GM18505 (cell line): Measurements from ENCODE around the gene CTSH.

Experiments
- ATAC-seq: cut with Tn5 transposase; IDR thresholded peaks from one replicate; pipeline ENCODE4 v1.9.1; 2021; ENCODE audit not compliant: unreplicated experiment
- POLR2A ChIP-seq: IDR thresholded peaks from 4 replicates; pipeline ENCODE4 v1.6.1; 2011; ENCODE audit warnings: borderline replicate concordance; ENCODE audit not compliant: insufficient read depth, insufficient read length; ENCODE audit errors: extremely low read depth

The CTSH gene

GRCh38 chr15:78984041-78984440 is 39.2 kb upstream of the CTSH start:
- no peak for TF ChIP-seq POLR2A
- no peak for ATAC-seq

DNA sequence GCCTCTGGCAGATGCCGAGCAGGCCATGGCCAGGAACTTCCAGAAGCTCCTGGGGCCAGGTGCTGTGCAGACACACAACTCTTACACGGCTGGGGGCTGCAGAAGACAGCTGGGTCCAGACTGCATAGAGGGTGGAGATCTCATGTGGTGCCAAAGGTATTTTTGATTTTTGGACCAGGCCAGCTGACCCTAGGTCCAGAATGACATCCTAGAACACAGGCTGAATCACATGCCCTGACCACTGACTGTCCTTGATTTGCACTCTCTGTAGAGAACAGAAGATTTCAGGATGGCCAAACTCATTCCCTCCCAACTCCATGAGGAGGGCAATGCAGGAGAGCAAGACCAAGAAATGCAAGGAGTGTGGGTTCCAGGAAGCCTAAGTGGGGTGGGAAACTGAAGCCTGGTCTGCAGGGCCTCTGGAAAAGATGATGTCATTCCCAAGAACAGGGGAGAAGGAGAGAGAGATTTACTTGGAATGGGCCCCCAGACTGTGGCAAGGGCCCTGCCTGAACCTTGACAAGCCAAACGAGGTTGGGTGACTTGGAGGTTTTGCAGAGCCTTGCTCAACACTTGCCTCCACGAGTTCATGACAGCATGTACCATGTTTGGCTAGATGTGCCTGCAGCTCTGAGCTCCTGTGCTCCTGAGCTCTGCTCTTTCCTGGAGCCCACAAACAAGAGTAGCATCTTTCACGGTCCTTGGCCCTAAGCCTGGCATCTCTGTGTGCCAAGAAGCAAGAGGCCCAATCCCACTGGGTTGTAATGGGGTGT is 38.5 kb upstream of the CTSH start:
- no peak for ATAC-seq
- no peak for TF ChIP-seq POLR2A

DNA sequence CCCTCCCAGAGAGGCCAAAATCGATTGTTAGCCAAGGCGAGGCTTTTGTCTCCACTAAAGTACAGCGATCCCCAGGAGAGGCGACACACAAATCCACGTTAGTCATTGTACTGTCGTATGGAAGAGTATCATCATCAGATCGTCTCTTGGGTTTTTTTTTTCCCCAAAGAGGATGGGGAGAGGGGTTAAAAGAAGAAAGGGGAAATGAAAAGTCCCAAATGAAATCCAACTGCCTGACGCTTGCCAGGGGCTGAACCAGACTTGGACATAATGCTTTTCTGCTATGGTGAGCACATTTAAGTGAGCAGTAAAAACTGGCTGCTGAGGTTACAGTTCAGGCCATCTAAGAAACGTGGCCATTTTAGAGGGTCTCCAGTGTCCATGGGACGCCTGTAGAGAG is 37.9 kb upstream of the CTSH start:
- ATAC-seq = no peak
- no peak for TF ChIP-seq POLR2A

GRCh38 chr15:78981532-78982313 is 36.9 kb upstream of the CTSH start:
- no peak for ATAC-seq
- no peak for TF ChIP-seq POLR2A

DNA sequence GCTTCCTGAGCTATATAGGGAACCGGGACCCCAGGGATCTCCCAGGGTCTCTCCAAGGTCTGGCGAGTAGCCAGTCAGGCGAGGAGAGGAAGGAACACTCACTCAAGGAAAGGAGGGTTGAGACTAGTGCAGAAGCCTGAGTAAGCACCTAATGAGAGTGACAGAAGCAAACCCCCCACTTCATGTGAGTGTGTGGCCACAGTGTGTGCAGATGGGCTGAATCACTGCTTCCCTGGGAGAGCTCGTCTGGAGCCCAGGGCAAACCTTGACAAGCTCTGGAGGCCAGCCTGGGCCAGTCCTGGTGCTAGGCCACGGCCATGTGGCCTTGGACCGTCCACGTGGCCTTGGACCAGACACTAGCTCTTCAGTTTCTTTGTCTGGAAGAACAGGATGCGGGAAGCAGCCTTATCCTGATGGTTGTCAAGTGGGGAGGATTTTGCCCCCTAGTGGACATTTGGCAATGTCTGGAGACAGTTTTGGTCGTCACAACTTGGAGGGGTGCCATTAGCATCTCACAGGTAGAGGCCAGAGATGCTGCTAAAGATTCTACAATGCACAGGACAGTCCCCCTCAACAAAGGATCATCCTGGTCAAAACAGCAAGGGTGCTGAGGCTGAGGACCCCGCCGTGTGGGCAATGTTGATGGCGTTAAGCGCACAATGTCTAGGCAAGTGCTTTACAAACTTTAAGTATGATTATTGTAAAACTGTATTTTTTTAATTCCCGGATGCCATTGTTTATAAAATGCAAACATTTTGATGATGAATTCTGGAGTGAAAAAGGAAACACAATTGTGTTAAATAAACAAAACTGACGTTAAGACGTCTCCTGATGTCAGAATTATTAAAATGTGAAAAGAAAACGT is 34.8 kb upstream of the CTSH start:
- ATAC-seq = no peak
- no peak for TF ChIP-seq POLR2A

DNA sequence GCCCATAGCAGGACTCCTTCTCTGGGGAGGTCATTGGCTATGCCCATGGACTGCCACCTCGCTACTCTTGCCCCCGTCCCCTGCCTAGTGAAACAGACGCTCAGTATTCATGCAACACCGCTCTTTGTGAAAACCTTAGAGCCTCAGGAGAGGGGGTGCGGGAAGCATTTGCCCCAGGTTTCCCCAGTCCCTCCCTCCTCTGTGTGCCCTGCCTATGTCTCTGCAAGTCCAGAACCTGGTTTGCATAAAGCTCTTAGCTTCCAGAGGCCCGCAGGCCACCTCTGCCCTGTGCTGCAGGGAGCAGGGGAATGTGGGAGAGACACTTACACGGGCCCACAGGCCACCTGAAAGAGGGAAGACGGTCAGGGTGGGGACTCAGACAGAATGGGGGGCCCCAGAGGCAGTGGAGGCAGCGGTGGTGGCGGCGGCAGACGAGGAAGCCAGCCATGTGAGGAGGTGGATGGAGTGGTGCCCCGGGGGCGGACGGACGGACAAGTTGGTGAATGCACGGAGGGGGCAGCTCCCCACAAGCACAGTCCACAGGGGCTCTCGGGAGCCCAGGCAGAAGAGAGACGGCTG is 33.8 kb upstream of the CTSH start:
- ATAC-seq = no peak
- peak; percentile 46 for TF ChIP-seq POLR2A

DNA sequence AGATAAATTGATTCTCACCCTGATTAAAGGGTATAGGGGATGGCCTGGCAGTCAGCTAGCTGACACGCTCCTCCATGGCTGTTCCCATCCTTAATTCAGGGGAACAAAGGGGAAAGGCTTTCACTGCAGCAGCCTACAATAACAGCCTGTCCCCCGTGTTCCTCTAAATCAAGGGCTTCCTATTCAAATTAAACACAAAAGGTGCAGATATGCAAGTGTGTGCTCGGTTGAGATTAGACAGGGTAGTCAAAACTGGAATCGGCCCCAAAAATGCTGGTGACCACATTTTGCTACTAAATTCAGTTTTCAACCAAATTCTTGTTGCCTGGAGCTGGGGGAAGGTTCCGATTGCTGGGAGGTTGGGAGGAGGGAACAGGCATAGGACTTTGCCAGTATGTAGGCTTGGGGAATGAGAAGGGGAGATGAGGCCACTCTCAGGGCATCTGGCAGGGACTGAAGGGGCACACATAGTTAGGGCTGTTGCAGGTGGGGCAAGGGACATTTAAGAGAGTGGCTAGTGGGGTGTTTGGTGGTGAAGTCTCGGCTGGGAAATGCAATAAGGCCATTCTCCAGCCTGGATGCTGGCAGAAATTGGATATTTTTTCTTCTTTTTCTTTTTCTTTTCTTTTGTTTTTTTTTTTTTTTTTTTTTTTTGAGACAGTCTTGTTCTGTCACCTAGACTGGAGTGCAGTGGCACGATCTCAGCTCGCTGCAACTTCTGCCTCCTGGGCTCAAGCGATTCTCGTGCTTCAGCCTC is 32.9 kb upstream of the CTSH start:
- peak; percentile 10 for ATAC-seq
- TF ChIP-seq POLR2A = no peak

GRCh38 chr15:78977091-78977571 is 32.3 kb upstream of the CTSH start:
- no peak for TF ChIP-seq POLR2A
- peak; percentile 52 for ATAC-seq

GRCh38 chr15:78976691-78977090 is 31.8 kb upstream of the CTSH start:
- ATAC-seq = no peak
- peak; percentile 34 for TF ChIP-seq POLR2A

DNA sequence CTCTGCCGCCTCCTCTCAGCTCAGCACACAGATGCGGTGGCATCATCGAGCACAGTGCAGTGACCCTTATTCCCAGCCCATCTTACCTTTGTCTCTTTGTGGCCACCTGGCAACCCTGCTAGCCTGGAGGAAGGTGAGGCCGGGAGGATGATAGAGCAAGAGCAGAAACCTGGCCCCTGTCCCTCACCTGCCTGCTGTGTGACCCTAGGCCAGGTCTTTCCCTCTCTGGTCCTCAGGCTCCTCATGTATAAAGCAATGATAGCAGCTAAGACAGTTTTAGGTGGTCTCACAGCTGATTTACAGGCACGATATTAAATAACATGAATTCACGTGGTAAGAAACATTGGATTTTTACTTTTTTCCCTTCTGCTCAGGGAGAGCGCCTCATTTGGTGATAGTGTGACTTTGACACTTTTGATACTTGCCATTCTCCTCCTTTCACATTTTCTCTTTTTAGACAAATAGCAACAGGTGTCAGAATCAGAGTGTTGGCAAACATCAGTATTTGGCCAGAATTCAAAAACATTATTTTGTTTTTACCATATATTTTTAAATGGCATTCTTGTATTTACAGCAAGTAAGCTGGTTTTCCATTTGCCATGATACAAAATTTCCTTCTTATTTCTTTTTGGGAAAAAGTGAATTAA is 29.5 kb upstream of the CTSH start:
- no peak for TF ChIP-seq POLR2A

DNA sequence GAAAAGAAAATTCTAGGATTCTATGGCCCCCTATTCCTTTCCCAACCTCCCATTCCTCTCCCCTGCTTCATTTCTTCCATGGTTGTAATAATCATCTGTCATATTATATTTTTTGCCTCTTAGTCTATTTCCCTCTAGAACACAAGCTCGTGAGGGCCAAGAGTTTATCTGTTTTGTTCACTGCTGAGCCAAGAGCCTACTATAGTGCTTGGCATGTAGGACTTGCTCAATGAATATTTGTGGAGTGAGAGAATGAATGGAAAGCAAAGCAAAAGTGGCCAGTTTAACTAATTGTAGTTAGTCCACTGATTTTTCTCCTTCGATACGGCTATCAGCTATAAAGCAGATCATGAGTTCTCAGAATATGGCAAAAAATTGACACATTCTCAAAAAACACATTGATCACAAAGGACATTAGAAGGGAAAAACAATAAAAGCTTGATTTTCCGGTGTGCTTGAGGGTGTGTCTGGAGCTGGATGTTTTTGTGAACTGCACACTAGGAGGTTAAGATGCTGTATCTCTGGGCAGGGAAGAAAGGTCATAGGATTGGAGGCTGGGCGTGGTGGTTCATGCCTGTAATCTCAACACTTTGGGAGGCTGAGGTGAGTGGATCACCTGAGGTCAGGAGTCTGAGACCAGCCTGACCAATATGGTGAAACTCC is 25.0 kb upstream of the CTSH start:
- no peak for ATAC-seq
- TF ChIP-seq POLR2A = no peak

More for the DNA sequence above, 29.5 kb upstream of the CTSH start:
- no peak for ATAC-seq
